Osteoblast (primary cell): Measurements from ENCODE around the gene PAK3. TPM values are rescaled to one million over a fixed set of nuclear protein-coding genes. Genes with fewer than 3 reads are reported as not detected.

Experiments used
- DNase-seq: peaks from one replicate; pipeline ENCODE4 v3.0.0; 2011; ENCODE audit warnings: low spot score, mixed read lengths; ENCODE audit not compliant: insufficient read length; ENCODE audit errors: missing footprints
- H2AFZ ChIP-seq: 2 replicates; pipeline ENCODE4 v1.6.0; 2011; ENCODE audit warnings: mild to moderate bottlenecking, low read length
- H3K27ac ChIP-seq: 2 replicates; pipeline ENCODE4 v1.5.1; 2011; ENCODE audit warnings: mild to moderate bottlenecking, low read depth, low read length, moderate library complexity
- H3K27me3 ChIP-seq: 2 replicates; pipeline ENCODE4 v1.6.0; 2012; ENCODE audit warnings: mild to moderate bottlenecking, control low read depth, inconsistent platforms, low read length, moderate library complexity; ENCODE audit not compliant: insufficient read depth
- H3K36me3 ChIP-seq: 2 replicates; pipeline ENCODE4 v1.5.1; 2011; ENCODE audit warnings: mild to moderate bottlenecking, low read length, control low read depth, moderate library complexity; ENCODE audit not compliant: insufficient read depth
- H3K4me1 ChIP-seq: 2 replicates; pipeline ENCODE4 v1.5.1; 2011; ENCODE audit warnings: mild to moderate bottlenecking, low read length, control low read depth, moderate library complexity; ENCODE audit not compliant: insufficient read depth
- H3K4me2 ChIP-seq: 2 replicates; pipeline ENCODE4 v1.6.0; 2011; ENCODE audit warnings: mild to moderate bottlenecking, low read length; ENCODE audit not compliant: insufficient read depth
- H3K4me3 ChIP-seq: fragments of 200-600 bp; sonication (generic); 3 replicates; pipeline ENCODE4 v1.5.1; 2012; ENCODE audit warnings: mild to moderate bottlenecking, low read length, inconsistent platforms; ENCODE audit not compliant: insufficient read depth
- H3K79me2 ChIP-seq: 2 replicates; pipeline ENCODE4 v1.6.0; 2012; ENCODE audit warnings: mild to moderate bottlenecking, low read length, control low read depth, inconsistent platforms; ENCODE audit not compliant: insufficient read depth
- H3K9me3 ChIP-seq: 2 replicates; pipeline ENCODE4 v1.5.1; 2011; ENCODE audit warnings: low read depth, low read length, control low read depth
- H4K20me1 ChIP-seq: 2 replicates; pipeline ENCODE4 v1.6.0; 2012; ENCODE audit warnings: mild to moderate bottlenecking, low read length, control low read depth; ENCODE audit not compliant: insufficient read depth
- total RNA-seq: library from RNA; depleted of rRNA; stranded (reverse); fragments of >200 nt; gene quantifications from 2 replicates; pipeline ENCODE4 v1.2.3, GENCODE V29; 2012
- TF ChIP-seq, protein P1 (sequence below): IDR thresholded peaks from 2 replicates; pipeline ENCODE4 v1.5.1; 2011; ENCODE audit warnings: mild to moderate bottlenecking, low read depth, low read length, moderate library complexity; ENCODE audit errors: extremely low read depth

The PAK3 gene
- total RNA-seq, 1 donor: 1.4 TPM

DNA sequence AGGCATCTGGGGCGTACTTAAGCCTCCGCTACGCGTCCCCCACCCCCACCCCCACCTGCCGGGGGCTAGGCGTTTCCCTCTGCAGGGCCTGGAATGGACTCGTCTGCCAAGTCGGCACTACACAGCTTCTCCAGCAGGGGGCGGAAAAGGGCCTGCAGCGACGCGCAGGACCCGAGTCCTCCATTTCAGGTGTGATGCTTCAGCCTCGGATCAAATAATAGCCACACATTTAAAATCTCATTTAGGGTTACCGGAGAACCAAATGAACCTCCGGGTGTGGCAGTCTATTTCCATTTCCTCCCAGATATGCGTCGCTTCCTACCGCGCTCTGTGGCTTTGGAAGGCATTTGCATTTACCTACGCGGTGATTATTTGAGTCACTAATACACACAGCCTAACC is 2.9 kb downstream of the PAK3 start:
- Histone ChIP-seq H3K4me1 (no peaks in the 10 kb centered on the region), H3K9me3 (no peaks in the 10 kb centered on the region), H3K27ac (no peak overlapping the region), H3K36me3 (no peaks in the 10 kb centered on the region), H4K20me1 (no peaks in the 10 kb centered on the region), H3K4me2 (no peak overlapping the region), H3K27me3 (peaks cover 8% of the 10 kb centered on the region), H2AFZ (no peak overlapping the region), H3K4me3 (no peak overlapping the region), H3K79me2 (no peaks in the 10 kb centered on the region)
- TF ChIP-seq, protein P1, sequence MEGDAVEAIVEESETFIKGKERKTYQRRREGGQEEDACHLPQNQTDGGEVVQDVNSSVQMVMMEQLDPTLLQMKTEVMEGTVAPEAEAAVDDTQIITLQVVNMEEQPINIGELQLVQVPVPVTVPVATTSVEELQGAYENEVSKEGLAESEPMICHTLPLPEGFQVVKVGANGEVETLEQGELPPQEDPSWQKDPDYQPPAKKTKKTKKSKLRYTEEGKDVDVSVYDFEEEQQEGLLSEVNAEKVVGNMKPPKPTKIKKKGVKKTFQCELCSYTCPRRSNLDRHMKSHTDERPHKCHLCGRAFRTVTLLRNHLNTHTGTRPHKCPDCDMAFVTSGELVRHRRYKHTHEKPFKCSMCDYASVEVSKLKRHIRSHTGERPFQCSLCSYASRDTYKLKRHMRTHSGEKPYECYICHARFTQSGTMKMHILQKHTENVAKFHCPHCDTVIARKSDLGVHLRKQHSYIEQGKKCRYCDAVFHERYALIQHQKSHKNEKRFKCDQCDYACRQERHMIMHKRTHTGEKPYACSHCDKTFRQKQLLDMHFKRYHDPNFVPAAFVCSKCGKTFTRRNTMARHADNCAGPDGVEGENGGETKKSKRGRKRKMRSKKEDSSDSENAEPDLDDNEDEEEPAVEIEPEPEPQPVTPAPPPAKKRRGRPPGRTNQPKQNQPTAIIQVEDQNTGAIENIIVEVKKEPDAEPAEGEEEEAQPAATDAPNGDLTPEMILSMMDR: peak; percentile 67
- DNase-seq: peak; percentile 85

DNA sequence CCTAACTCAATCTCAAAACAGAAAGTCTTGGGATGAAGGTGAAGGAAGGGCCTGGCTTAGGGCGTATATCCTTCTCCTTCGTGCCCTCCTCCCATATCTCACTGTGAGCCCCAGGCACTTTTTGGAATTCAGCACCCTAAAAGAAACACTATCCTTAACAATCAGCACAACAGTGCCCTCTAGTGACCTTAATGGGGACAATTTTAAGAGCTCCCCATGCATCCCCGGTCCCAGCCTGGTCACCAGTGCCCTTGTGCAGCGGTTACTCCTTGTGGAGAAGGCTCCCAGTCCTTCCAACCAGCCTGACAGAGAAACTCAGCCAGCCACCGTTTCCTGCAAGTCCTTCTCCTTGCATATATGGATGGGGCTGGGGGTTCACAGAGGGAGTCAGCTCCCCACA is 4.2 kb downstream of the PAK3 start:
- DNase-seq: peak; percentile 95
- H3K4me1 ChIP-seq: no peaks in the 10 kb centered on the region
- no peak overlapping the region for H3K27ac ChIP-seq
- TF ChIP-seq, protein P1: peak; percentile 58
- no peaks in the 10 kb centered on the region for H3K9me3 ChIP-seq
- H3K4me2 ChIP-seq: no peak overlapping the region
- no peak overlapping the region for H2AFZ ChIP-seq
- no peaks in the 10 kb centered on the region for H3K36me3 ChIP-seq
- peaks cover 5% of the 10 kb centered on the region for H3K27me3 ChIP-seq
- no peaks in the 10 kb centered on the region for H4K20me1 ChIP-seq
- H3K4me3 ChIP-seq: no peak overlapping the region
- H3K79me2 ChIP-seq: no peaks in the 10 kb centered on the region

DNA sequence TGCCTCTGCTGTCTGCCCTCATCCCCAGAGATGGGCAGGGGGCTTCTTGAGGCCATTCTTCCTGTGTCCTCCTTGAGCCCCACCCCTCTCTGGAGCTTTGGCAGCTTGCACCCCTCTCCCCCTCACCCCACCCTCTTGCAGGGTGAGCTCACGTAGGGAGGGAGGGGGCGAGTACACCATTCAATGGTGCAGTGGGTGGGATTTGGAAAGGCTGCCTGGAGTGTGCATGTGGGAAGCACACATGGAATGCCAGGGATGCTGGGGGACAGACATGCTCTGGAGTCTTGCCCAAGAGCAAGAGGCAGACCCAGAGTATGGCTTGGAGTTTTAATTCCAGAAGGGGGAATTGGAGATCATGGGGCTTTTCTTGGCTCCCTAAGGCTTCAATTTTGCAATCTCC is 5.6 kb downstream of the PAK3 start:
- Histone ChIP-seq H3K27ac (no peak overlapping the region), H3K4me1 (no peaks in the 10 kb centered on the region), H3K79me2 (no peaks in the 10 kb centered on the region), H4K20me1 (no peaks in the 10 kb centered on the region), H3K27me3 (peaks cover 5% of the 10 kb centered on the region), H2AFZ (no peak overlapping the region), H3K9me3 (no peaks in the 10 kb centered on the region), H3K4me3 (no peak overlapping the region), H3K4me2 (no peak overlapping the region), H3K36me3 (no peaks in the 10 kb centered on the region)
- DNase-seq: no peak
- TF ChIP-seq, protein P1: no peak

DNA sequence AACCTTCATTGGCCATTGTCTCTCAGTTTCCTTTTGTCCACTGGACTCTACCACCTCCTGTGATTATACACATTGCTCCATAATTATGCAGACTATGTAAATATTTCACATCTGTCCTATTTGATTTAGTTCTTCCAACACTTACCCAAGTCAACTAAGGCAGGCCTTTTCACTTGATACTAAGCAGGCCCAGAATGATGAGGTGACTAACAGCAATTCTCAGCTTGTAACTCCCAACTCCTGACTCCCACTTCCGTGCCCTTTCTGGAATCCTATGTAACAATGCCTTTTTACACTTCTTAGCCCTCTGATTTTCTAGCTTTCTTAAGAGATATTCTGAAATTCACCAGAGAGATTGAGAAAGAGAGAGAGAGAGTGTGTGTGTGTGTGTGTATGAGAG is 6.6 kb downstream of the PAK3 start:
- Histone ChIP-seq H3K27ac (no peak overlapping the region), H3K79me2 (no peaks in the 10 kb centered on the region), H3K36me3 (no peaks in the 10 kb centered on the region), H3K4me2 (no peak overlapping the region), H3K9me3 (no peaks in the 10 kb centered on the region), H3K4me3 (no peak overlapping the region), H2AFZ (no peak overlapping the region), H3K4me1 (no peaks in the 10 kb centered on the region), H3K27me3 (peaks cover 5% of the 10 kb centered on the region), H4K20me1 (no peaks in the 10 kb centered on the region)
- TF ChIP-seq, protein P1: no peak
- no peak for DNase-seq
